ENCODE results near the gene NPHP3.
"Not testable (repeated sequence)": the region's sequence is repeated elsewhere in the genome, so short reads cannot be mapped to it uniquely, and the experiment has no call there.

The NPHP3 gene

GRCh38 chr3:132641427-132641826 is 80.8 kb downstream of the NPHP3 start:
- not testable (repeated sequence) for DNase-seq

GRCh38 chr3:132638706-132639105 is 83.5 kb downstream of the NPHP3 start:
- DNase-seq, result no peak

- no peak for DNase-seq
Observed at GRCh38 chr3:132637590-132637989, 84.6 kb downstream of the NPHP3 start.

- no peak for DNase-seq
Observed at GRCh38 chr3:132635052-132635451, 87.2 kb downstream of the NPHP3 start.

All from activated gamma-delta T cell treated with Interleukin-2 at 50 U/mL for 16 hours (primary cell).